ENCODE results near the gene CLIC4.
"Not testable (repeated sequence)": the region's sequence is repeated elsewhere in the genome, so short reads cannot be mapped to it uniquely, and the experiment has no call there.

CLIC4 gene

GRCh38 chr1:24806588-24806987 lies 61.3 kb downstream of the CLIC4 start:
- Histone ChIP-seq H3K4me1 (ENCODE audit: low read depth, poor library complexity, severe bottlenecking) (peaks cover 16% of the 10 kb centered on the region), H4K20me1 (ENCODE audit: insufficient read depth) (no peaks in the 10 kb centered on the region; the same call in 1 of the 2 replicates), H3K4me3 (IDR thresholded peaks at IDR 0.05; ENCODE audit: insufficient read depth, low read depth, low read length) (no peak overlapping the region), H3K9ac (no peak overlapping the region), H3K36me3 (ENCODE audit: insufficient read depth) (no peaks in the 10 kb centered on the region), H3K27me3 (ENCODE audit: insufficient read depth, low read depth) (no peaks in the 10 kb centered on the region; the same call in 1 of the 2 replicates), H2AFZ (ENCODE audit: low read depth) (no peak overlapping the region), H3K27ac (no peak overlapping the region), H3K79me2 (ENCODE audit: insufficient read depth, low read depth) (peaks cover 48% of the 10 kb centered on the region), H3K4me2 (no peak overlapping the region)
- no peak for TF ChIP-seq CTCF (conservative IDR thresholded peaks at IDR 0.05; ENCODE audit: low read depth, low read length)

DNA sequence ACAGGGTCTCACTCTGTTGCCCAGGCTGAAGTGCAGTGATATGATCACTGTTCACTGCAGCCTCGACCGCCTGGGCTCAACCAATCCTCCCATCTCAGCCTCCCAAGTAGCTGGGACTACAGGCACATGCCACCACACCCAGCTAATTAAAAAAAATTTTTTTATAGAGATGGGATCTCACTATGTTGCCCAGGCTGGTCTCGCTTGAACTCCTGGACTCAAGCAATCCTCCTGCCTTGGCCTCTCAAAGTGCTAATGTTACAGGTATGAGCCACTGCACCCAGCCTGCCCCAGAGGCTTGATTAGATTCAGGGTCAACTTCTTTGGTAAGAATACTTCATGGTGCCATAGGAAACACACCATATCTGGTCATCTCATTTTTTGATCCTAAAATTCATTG lies 66.2 kb downstream of the CLIC4 start:
- H3K79me2 ChIP-seq (ENCODE audit: insufficient read depth, low read depth) = peaks cover 38% of the 10 kb centered on the region; the same call in 1 of the 2 replicates

DNA sequence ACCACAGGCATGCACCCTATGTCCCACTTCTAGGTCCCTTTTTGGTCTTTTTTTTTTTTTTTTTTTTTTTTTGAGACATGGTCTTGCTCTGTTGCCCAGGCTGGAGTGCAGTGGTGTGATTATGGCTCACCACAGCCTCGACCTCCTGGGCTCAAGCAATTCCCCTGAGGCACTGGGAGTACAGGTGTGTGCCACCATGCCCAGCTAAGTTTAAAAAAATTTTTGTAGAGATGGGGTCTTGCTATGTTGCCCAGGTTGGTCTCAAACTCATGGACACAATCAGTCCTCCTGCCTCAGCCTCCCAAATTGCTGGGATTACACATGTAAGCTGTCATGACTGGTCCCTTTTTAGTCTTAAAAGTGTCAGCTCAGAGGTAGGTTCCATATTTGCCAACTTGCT lies 75.0 kb downstream of the CLIC4 start:
- H3K27me3 ChIP-seq (ENCODE audit: insufficient read depth, low read depth) = not testable (repeated sequence)

More for the DNA sequence above, 66.2 kb downstream of the CLIC4 start:
- not testable (repeated sequence) for H3K4me3 ChIP-seq (IDR thresholded peaks at IDR 0.05; ENCODE audit: insufficient read depth, low read depth, low read length); H2AFZ ChIP-seq (ENCODE audit: low read depth); H4K20me1 ChIP-seq (ENCODE audit: insufficient read depth); H3K27me3 ChIP-seq (ENCODE audit: insufficient read depth, low read depth); H3K36me3 ChIP-seq (ENCODE audit: insufficient read depth); H3K4me2 ChIP-seq; H3K9ac ChIP-seq; H3K27ac ChIP-seq
- H3K4me1 ChIP-seq (ENCODE audit: low read depth, poor library complexity, severe bottlenecking) = peaks cover 11% of the 10 kb centered on the region

GRCh38 chr1:24822887-24823286 lies 77.6 kb downstream of the CLIC4 start:
- H3K9ac ChIP-seq = no peak overlapping the region
- H3K36me3 ChIP-seq (ENCODE audit: insufficient read depth) = no peaks in the 10 kb centered on the region
- TF ChIP-seq CTCF (conservative IDR thresholded peaks at IDR 0.05; ENCODE audit: low read depth, low read length) = no peak
- no peak overlapping the region for H3K4me2 ChIP-seq
- H2AFZ ChIP-seq (ENCODE audit: low read depth) = no peak overlapping the region
- H4K20me1 ChIP-seq (ENCODE audit: insufficient read depth) = no peaks in the 10 kb centered on the region
- no peak overlapping the region for H3K4me3 ChIP-seq (IDR thresholded peaks at IDR 0.05; ENCODE audit: insufficient read depth, low read depth, low read length)
- no peak overlapping the region for H3K27ac ChIP-seq
- no peaks in the 10 kb centered on the region for H3K27me3 ChIP-seq (ENCODE audit: insufficient read depth, low read depth)
- peaks cover 23% of the 10 kb centered on the region for H3K4me1 ChIP-seq (ENCODE audit: low read depth, poor library complexity, severe bottlenecking)
- peaks cover 52% of the 10 kb centered on the region; the same call in 1 of the 2 replicates for H3K79me2 ChIP-seq (ENCODE audit: insufficient read depth, low read depth)

More for the DNA sequence above, 75.0 kb downstream of the CLIC4 start:
- not testable (repeated sequence) for H3K4me2 ChIP-seq; H3K4me3 ChIP-seq (IDR thresholded peaks at IDR 0.05; ENCODE audit: insufficient read depth, low read depth, low read length); H3K36me3 ChIP-seq (ENCODE audit: insufficient read depth); H3K9ac ChIP-seq; H3K27ac ChIP-seq; H2AFZ ChIP-seq (ENCODE audit: low read depth); H4K20me1 ChIP-seq (ENCODE audit: insufficient read depth)
- Histone ChIP-seq H3K79me2 (ENCODE audit: insufficient read depth, low read depth) (peaks cover 33% of the 10 kb centered on the region; the same call in 1 of the 2 replicates), H3K4me1 (ENCODE audit: low read depth, poor library complexity, severe bottlenecking) (peaks cover 22% of the 10 kb centered on the region)

GRCh38 chr1:24823486-24823885 lies 78.2 kb downstream of the CLIC4 start:
- peaks cover 26% of the 10 kb centered on the region for H3K4me1 ChIP-seq (ENCODE audit: low read depth, poor library complexity, severe bottlenecking)
- H3K27me3 ChIP-seq (ENCODE audit: insufficient read depth, low read depth); H3K4me2 ChIP-seq; H3K9ac ChIP-seq; H2AFZ ChIP-seq (ENCODE audit: low read depth); H3K4me3 ChIP-seq (IDR thresholded peaks at IDR 0.05; ENCODE audit: insufficient read depth, low read depth, low read length); H3K36me3 ChIP-seq (ENCODE audit: insufficient read depth); H4K20me1 ChIP-seq (ENCODE audit: insufficient read depth); H3K27ac ChIP-seq: not testable (repeated sequence)
- peaks cover 57% of the 10 kb centered on the region; the same call in 1 of the 2 replicates for H3K79me2 ChIP-seq (ENCODE audit: insufficient read depth, low read depth)

GRCh38 chr1:24825174-24825573 lies 79.9 kb downstream of the CLIC4 start:
- H4K20me1 ChIP-seq (ENCODE audit: insufficient read depth) = no peaks in the 10 kb centered on the region
- H3K36me3 ChIP-seq (ENCODE audit: insufficient read depth) = no peaks in the 10 kb centered on the region
- H3K9ac ChIP-seq = no peak overlapping the region
- no peak overlapping the region for H3K27ac ChIP-seq
- H3K4me1 ChIP-seq (ENCODE audit: low read depth, poor library complexity, severe bottlenecking) = peaks cover 42% of the 10 kb centered on the region
- H2AFZ ChIP-seq (ENCODE audit: low read depth) = no peak overlapping the region
- no peak for TF ChIP-seq CTCF (conservative IDR thresholded peaks at IDR 0.05; ENCODE audit: low read depth, low read length)
- no peaks in the 10 kb centered on the region for H3K27me3 ChIP-seq (ENCODE audit: insufficient read depth, low read depth)
- no peak overlapping the region for H3K4me2 ChIP-seq
- H3K4me3 ChIP-seq (IDR thresholded peaks at IDR 0.05; ENCODE audit: insufficient read depth, low read depth, low read length) = no peak overlapping the region
- H3K79me2 ChIP-seq (ENCODE audit: insufficient read depth, low read depth) = peaks cover 67% of the 10 kb centered on the region; the same call in 1 of the 2 replicates
